Endothelial cell of umbilical vein (primary cell): Measurements from ENCODE around the gene RTN4RL1. TPM values are rescaled to one million over a fixed set of nuclear protein-coding genes. Genes with fewer than 3 reads are reported as not detected.

Experiments
- BruUV-seq: library from RNA; stranded (reverse); fragments of 400-500 nt; replicated peaks from 2 replicates; lab custom pipeline; 2021; lab: Mats Ljungman, UMichigan
- CTCF ChIA-PET: fragments of 300-600, 350-600 bp; sonication (Branson Sonifier 250); formaldehyde crosslinking; loops from one replicate; lab custom pipeline; 2021; ENCODE audit warnings: antibody characterized with exemption, inconsistent platforms; lab: Charles Lee
- POLR2A ChIA-PET: fragments of 300-600, 350-600 bp; sonication (Branson Sonifier 250); formaldehyde crosslinking; loops from one replicate; lab custom pipeline; 2021; ENCODE audit warnings: antibody characterized with exemption, inconsistent platforms; lab: Charles Lee
- DNase-seq: peaks from one replicate; pipeline ENCODE4 v3.0.0-alpha.2; 2011; ENCODE audit warnings: low read depth, low spot score
- FAIRE-seq: peaks from 2 replicates; lab custom pipeline; 2011; peaks lifted over from hg19 to GRCh38; lab: Jason Lieb, UNC
- H2AFZ ChIP-seq: 2 replicates; pipeline ENCODE4 v1.6.0; 2012; ENCODE audit warnings: low read depth, low read length, control low read depth, inconsistent platforms
- H3K27ac ChIP-seq: 2 replicates; pipeline ENCODE4 v1.5.1; 2011; ENCODE audit warnings: low read depth, mild to moderate bottlenecking, control low read depth, low read length, moderate library complexity; ENCODE audit not compliant: insufficient read depth
- H3K27me3 ChIP-seq, 2 experiments: 2 replicates each; pipeline versions ENCODE4 v1.6.0 to v1.6.1; 2011; ENCODE audit warnings: low read length in 2 of 2, mixed read lengths in 1 of 2; ENCODE audit not compliant: control insufficient read depth in 2 of 2, insufficient read depth in 2 of 2
- H3K36me3 ChIP-seq, 2 experiments: 2 replicates in 1 of 2; 3 replicates in 1 of 2; pipeline ENCODE4 v1.5.1; 2011; ENCODE audit warnings: low read length in 2 of 2, mild to moderate bottlenecking in 1 of 2, moderate library complexity in 1 of 2; ENCODE audit not compliant: control insufficient read depth in 2 of 2, insufficient read depth in 2 of 2; ENCODE audit errors: extremely low read depth in 1 of 2
- H3K4me1 ChIP-seq: 3 replicates; pipeline ENCODE4 v1.5.1; 2011; ENCODE audit warnings: mild to moderate bottlenecking, low read length; ENCODE audit not compliant: control insufficient read depth, insufficient read depth; ENCODE audit errors: extremely low read depth
- H3K4me2 ChIP-seq: 2 replicates; pipeline ENCODE4 v1.6.1; 2011; ENCODE audit warnings: low read length, control low read depth, mixed read lengths; ENCODE audit not compliant: insufficient read depth
- H3K4me3 ChIP-seq, 3 experiments: fragments of 200-600 bp in 1 of 3; sonication (generic), shearing (Covaris generic) in 1 of 3; replicated peaks in 1 of 3; 2 replicates each; pipeline ENCODE4 v1.5.1; 2011 to 2016; ENCODE audit warnings: control low read depth in 3 of 3, low read length in 3 of 3, mild to moderate bottlenecking in 2 of 3, inconsistent platforms in 1 of 3, low read depth in 1 of 3, moderate library complexity in 1 of 3; ENCODE audit not compliant: insufficient read depth in 1 of 3
- H3K79me2 ChIP-seq: 2 replicates; pipeline ENCODE4 v1.6.0; 2012; ENCODE audit warnings: low read length, inconsistent platforms; ENCODE audit not compliant: control insufficient read depth, insufficient read depth
- H3K9ac ChIP-seq: replicated peaks from 2 replicates; pipeline ENCODE3; 2011; ENCODE audit warnings: low read length, control low read depth; ENCODE audit not compliant: insufficient read depth; ENCODE audit errors: extremely low read depth
- H3K9me1 ChIP-seq: replicated peaks from 3 replicates; pipeline ENCODE4 v1.6.0; 2011; ENCODE audit warnings: mild to moderate bottlenecking, low read length; ENCODE audit not compliant: control insufficient read depth, insufficient read depth; ENCODE audit errors: extremely low read depth
- H3K9me3 ChIP-seq: replicated peaks from 2 replicates; pipeline ENCODE4 v1.5.1; 2012; ENCODE audit warnings: low read length, inconsistent platforms; ENCODE audit not compliant: control insufficient read depth, insufficient read depth
- H4K20me1 ChIP-seq: replicated peaks from 2 replicates; pipeline ENCODE3; 2011; ENCODE audit warnings: mild to moderate bottlenecking, low read length; ENCODE audit not compliant: control insufficient read depth, insufficient read depth; ENCODE audit errors: extremely low read depth
- CTCF ChIP-seq, 2 donors: IDR thresholded peaks; 1 replicate in 1 of 2; 2 replicates in 1 of 2; pipeline ENCODE4 v1.5.1; 2011; ENCODE audit warnings: low read length in 2 of 2, mild to moderate bottlenecking in 2 of 2, moderate library complexity in 2 of 2, control low read depth in 1 of 2, inconsistent platforms in 1 of 2, low read depth in 1 of 2; ENCODE audit not compliant: insufficient read depth in 1 of 2; ENCODE audit errors: extremely low read depth in 1 of 2
- EZH2 ChIP-seq: IDR thresholded peaks from 2 replicates; pipeline ENCODE4 v1.6.1; 2012; ENCODE audit warnings: borderline replicate concordance, low read depth, mild to moderate bottlenecking, moderate library complexity, low read length, inconsistent platforms; ENCODE audit not compliant: severe bottlenecking
- FOS ChIP-seq: IDR thresholded peaks from 2 replicates; pipeline ENCODE4 v1.6.1; 2011; ENCODE audit warnings: mild to moderate bottlenecking, low read length, moderate library complexity, borderline replicate concordance; ENCODE audit not compliant: insufficient read depth
- GATA2 ChIP-seq: IDR thresholded peaks from 2 replicates; pipeline ENCODE4 v1.7.0; 2011; ENCODE audit warnings: low read depth, mild to moderate bottlenecking, moderate library complexity, mixed read lengths, low read length; ENCODE audit not compliant: insufficient read length, insufficient read depth
- JUN ChIP-seq: IDR thresholded peaks from 2 replicates; pipeline ENCODE4 v1.6.1; 2011; ENCODE audit warnings: borderline replicate concordance, low read depth; ENCODE audit not compliant: insufficient read length, insufficient read depth
- MAX ChIP-seq: IDR thresholded peaks from 2 replicates; pipeline ENCODE4 v1.6.1; 2011; ENCODE audit not compliant: insufficient read depth, insufficient read length
- MYC ChIP-seq: IDR thresholded peaks from one replicate; pipeline ENCODE4 v1.6.1; 2011; ENCODE audit warnings: mild to moderate bottlenecking, low read depth, low read length
- POLR2A ChIP-seq: IDR thresholded peaks from 2 replicates; pipeline ENCODE4 v1.6.1; 2012; ENCODE audit warnings: low read depth, mild to moderate bottlenecking, control low read depth, low read length
- POLR2AphosphoS5 ChIP-seq: IDR thresholded peaks from 2 replicates; pipeline ENCODE4 v1.6.1; 2012; ENCODE audit warnings: low read depth, mild to moderate bottlenecking, control low read depth, low read length, moderate library complexity; ENCODE audit not compliant: insufficient read depth
- dilution Hi-C: fragments of 300-500 bp; cut with MboI; formaldehyde crosslinking; loops from one replicate; pipeline ENCODE4 v1.15.0; 2019; ENCODE audit warnings: low sequenced_read_pairs; ENCODE audit not compliant: extremely low pct_ligation_motif_present
- intact Hi-C: fragments of 100-400 bp; cut with micrococcal nuclease; formaldehyde crosslinking; loops from one replicate; pipeline ENCODE4 v1.10.0; 2022
- polyA plus RNA-seq, 4 experiments: library from polyadenylated mRNA; depleted of rRNA in 3 of 4; stranded (reverse) in 3 of 4; unstranded in 1 of 4; fragments of >200 nt; gene quantifications; 2 replicates each; pipeline versions ENCODE4 v1.2.1 to v1.2.3, GENCODE V29; 2011 to 2012; ENCODE audit warnings: missing spikeins in 1 of 4
- total RNA-seq: library from RNA; stranded (reverse); gene quantifications from 2 replicates; pipeline ENCODE4 v1.2.3, GENCODE V29; 2021

Gene RTN4RL1
- total and polyA plus RNA-seq, 2 donors (not counting 3 experiments of a cell fraction or from before 2014, with no cell fraction given) = 0.04 TPM; not detected in 1

- H3K27me3 ChIP-seq = no peaks in the 10 kb centered on the region
- no peak overlapping the region for H3K4me2 ChIP-seq
- dilution Hi-C loops (no loop called here), intact Hi-C loops (no loop called here)
- H3K36me3 ChIP-seq = no peaks in the 10 kb centered on the region
- no peak for FAIRE-seq
- no peaks in the 10 kb centered on the region for H3K9me3 ChIP-seq
- BruUV-seq = no TSS peak
- DNase-seq = no peak
- CTCF ChIA-PET = interaction anchor here (1.8 kb wide), 1 partner anchor 22 kb away, joined by 6 read pairs; the partner anchor contains the start of gene RTN4RL1
- no peaks in the 10 kb centered on the region for H3K9me1 ChIP-seq
- no peaks in the 10 kb centered on the region for H4K20me1 ChIP-seq
- TF ChIP-seq POLR2A (no peak), GATA2 (no peak), JUN (no peak), EZH2 (no peak), FOS (no peak), POLR2AphosphoS5 (no peak), MYC (no peak), MAX (no peak), CTCF (IDR thresholded peaks at IDR 0.05; ENCODE audit: extremely low read depth in 1 of 2, insufficient read depth in 1 of 2, low read depth in 1 of 2, low read length in 2 of 2) (no peak)
- H3K79me2 ChIP-seq = no peaks in the 10 kb centered on the region
- H3K9ac ChIP-seq = no peak overlapping the region
- POLR2A ChIA-PET = no interaction called here
- no peak overlapping the region for H3K4me3 ChIP-seq
- no peak overlapping the region for H3K27ac ChIP-seq
- peaks cover 4% of the 10 kb centered on the region for H3K4me1 ChIP-seq
- H2AFZ ChIP-seq = no peak overlapping the region
These were observed 21.6 kb downstream of the RTN4RL1 start for GRCh38 chr17:2003525-2003924.
